H54 (cell line): ENCODE data around the gene CC2D1A.

Experiments
- DNase-seq: peaks from one replicate; pipeline ENCODE4 v3.0.0; 2011; ENCODE audit warnings: low spot score, mixed read lengths; ENCODE audit not compliant: insufficient read length
- FAIRE-seq: peaks from 3 replicates; lab custom pipeline; 2011; peaks lifted over from hg19 to GRCh38; lab: Jason Lieb, UNC
- POLR2A ChIP-seq: IDR thresholded peaks from 2 replicates; pipeline ENCODE4 v1.6.1; 2011; ENCODE audit warnings: low read depth, mild to moderate bottlenecking, low read length

The CC2D1A gene

DNA sequence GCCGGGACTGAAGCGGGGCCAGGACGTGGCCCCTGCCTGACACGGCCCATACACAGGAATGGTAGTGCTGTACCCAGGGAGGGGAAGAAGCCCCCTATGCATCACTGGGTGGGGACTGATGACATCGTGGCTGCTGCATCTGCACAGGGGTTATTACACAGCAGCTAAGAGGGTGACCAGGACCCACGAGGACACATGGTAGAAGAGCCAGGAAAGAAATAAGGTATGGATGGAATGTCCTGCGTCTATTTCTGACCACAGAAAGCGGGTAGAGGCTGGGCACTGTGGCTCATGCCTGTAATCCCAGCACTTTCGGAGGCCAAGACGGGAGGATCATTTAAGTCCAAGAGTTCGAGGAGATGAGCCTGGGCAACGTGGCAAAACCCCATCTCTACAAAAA lies 70.4 kb downstream of the CC2D1A start:
- DNase-seq (no peak), FAIRE-seq (no peak)
- no peak for TF ChIP-seq POLR2A

DNA sequence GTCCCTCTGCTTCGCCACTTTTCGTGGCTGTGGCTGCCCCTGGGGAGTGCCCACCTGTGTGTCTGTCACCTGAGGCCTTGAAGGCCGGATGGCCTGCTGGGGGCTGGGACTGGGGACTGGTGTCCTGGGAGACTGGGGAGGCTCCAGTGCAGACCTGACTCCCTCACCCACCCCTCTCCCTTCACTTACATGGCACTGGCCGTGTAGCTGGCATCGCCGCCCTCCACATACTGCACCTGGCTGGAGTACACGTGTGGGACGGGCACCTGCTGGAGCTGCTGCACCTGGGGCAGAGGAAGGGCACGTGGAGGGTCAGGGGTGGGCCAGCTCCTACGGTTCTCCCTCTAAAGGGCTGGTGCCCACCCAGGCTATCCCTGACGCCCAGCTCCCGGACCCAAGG lies 71.8 kb downstream of the CC2D1A start:
- TF ChIP-seq POLR2A = no peak
- DNase-seq (no peak), FAIRE-seq (no peak)

DNA sequence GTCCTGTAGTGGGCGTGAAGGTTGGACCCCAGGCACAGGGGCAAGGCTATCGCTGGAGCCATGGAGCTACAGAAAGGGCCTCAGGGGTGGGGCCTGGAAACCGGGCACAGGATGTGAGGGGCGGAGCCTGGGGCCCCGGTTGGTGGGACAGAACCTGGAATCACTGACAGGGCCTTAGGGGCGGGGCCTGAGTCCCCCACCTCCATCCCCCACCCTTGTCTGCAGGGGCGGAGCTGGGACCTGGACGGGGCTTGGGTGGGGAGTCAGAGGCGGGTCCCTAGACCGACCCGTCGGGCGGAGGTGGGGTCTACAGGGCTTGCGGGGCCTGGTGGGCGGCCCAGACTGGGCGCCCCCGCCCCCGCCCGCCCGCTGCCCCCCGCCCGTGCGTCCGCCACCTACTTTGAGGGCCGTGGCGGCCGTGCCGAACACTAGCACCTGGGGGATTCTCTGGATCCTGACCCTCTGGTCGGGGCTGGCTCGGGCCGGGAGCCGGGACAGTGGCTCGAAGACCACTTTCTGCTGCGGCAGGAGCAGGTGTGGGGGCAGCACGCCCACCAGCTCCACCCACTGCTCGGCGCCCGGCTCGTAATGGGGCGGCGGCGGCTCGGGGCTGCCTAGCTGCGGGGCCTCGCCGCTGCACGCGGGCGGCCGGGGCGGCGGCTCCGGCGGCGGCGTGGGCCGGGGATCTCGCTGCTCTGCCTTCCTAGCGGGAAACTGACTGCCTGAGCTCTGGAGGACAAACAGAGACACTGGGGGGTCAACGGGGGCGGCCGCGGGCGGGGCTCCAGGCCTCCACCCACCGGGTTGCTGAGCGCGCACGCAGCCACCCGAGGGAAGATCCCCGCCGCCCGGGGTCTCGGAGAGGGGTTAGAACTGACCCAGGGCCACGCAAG lies 72.6 kb downstream of the CC2D1A start:
- no peak for DNase-seq
- FAIRE-seq = no peak
- TF ChIP-seq POLR2A = no peak

DNA sequence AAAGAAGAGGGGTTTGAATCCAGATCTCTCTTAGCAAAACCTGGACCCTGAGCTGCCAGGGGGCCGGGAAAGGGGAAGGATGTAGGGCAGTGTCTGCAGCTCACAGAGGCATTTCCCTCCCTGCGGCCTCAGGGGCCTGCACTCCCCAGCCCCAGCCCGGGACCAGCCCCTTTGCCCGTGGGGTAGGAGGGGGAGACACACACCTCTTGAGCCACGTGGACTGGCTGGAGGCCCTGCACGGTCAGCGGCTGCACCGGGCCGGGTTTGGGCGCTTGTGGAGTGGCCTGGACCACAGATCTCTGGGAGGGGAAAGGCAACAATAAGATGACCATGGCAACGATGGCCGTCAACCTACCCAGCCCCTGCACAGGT lies 73.2 kb downstream of the CC2D1A start:
- DNase-seq (no peak), FAIRE-seq (no peak)
- TF ChIP-seq POLR2A = no peak

DNA sequence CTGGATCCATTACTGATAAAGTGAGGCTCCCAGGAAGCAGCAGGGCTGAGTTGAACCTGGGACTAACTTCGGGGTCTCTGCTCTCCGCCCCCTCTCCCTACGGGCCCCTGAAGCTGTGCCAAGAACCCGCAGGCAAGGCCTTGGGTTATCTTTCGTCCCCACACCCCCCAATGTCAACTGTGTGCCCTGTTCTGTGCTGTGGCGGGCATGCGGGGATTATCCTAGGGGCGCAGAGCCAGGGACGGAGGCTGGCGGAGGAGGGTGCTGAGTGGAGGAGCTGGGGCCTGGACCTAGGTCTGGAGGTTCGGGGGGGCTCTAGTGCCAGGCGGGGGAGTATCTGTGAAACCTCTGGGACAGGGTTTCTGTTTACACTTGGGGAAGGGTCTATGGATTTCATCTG lies 73.7 kb downstream of the CC2D1A start:
- FAIRE-seq (no peak), DNase-seq (no peak)
- no peak for TF ChIP-seq POLR2A

DNA sequence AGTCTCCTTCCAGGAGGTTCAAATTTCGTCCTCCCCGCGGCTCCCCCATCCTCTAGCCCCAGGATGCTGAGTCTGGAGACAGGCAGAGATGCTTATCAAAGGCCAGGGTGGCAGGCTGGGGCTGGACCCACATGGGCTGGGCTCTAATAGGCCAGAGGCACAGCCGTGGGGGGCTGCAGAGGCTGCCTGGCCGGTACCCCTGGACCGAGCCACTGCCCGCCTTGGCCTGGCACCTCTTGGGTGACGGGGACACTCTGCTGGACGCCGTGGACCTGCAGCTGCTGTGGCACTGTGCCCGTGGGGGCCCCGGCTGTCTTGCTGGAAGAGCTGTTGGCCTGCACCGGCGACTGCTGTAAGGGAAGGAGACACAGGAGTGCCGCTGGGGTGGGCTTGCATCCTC lies 74.3 kb downstream of the CC2D1A start:
- FAIRE-seq (no peak), DNase-seq (no peak)
- no peak for TF ChIP-seq POLR2A
